Naive thymus-derived CD4-positive, alpha-beta T cell (primary cell): ENCODE measurements around the gene HHIPL1. TPM values are rescaled to one million over a fixed set of nuclear protein-coding genes. Genes with fewer than 3 reads are reported as not detected.

Experiments
- ATAC-seq: fragments of 150-1000 bp; cut with Tn5 transposase; 2 replicates; pipeline ENCODE4 v1.10.0; 2021; ENCODE audit warnings: mild to moderate bottlenecking, moderate library complexity
- CTCF ChIA-PET: fragments of 350-600 bp; sonication (Branson Sonifier 250); formaldehyde crosslinking; loops from one replicate; lab custom pipeline; 2021; ENCODE audit warnings: antibody characterized with exemption; lab: Charles Lee
- POLR2A ChIA-PET: fragments of 350-600 bp; sonication (Branson Sonifier 250); formaldehyde crosslinking; loops from one replicate; lab custom pipeline; 2021; ENCODE audit warnings: antibody characterized with exemption, inconsistent platforms; lab: Charles Lee
- DNase-seq, 9 donors: peaks; one replicate each; pipeline versions ENCODE4 v3.0.0 to v3.0.0-alpha.2; 2020 to 2022; ENCODE audit warnings: mixed read lengths in 1 of 9
- H3K27ac ChIP-seq: one replicate; pipeline ENCODE4 v1.7.0; 2013; ENCODE audit warnings: mild to moderate bottlenecking, low read depth, low read length, moderate library complexity
- H3K27me3 ChIP-seq, 2 donors: one replicate each; pipeline ENCODE4 v1.7.0; 2013; ENCODE audit warnings: low read length in 2 of 2, mild to moderate bottlenecking in 2 of 2, moderate library complexity in 2 of 2; ENCODE audit not compliant: control insufficient read depth in 2 of 2, insufficient read depth in 2 of 2
- H3K36me3 ChIP-seq, 3 experiments: 1 replicate in 2 of 3; 2 replicates in 1 of 3; pipeline ENCODE4 v1.7.0; 2013; ENCODE audit warnings: low read length in 3 of 3, mild to moderate bottlenecking in 3 of 3, moderate library complexity in 1 of 3; ENCODE audit not compliant: insufficient read depth in 3 of 3, control insufficient read depth in 2 of 3
- H3K4me1 ChIP-seq, 2 donors: one replicate each; pipeline ENCODE4 v1.7.0; 2013; ENCODE audit warnings: low read length in 2 of 2, mild to moderate bottlenecking in 2 of 2, moderate library complexity in 1 of 2; ENCODE audit not compliant: control insufficient read depth in 2 of 2, insufficient read depth in 2 of 2
- H3K4me3 ChIP-seq: 2 replicates; pipeline ENCODE4 v1.7.0; 2013; ENCODE audit warnings: mild to moderate bottlenecking, low read length
- H3K9me3 ChIP-seq, 3 experiments: 1 replicate in 2 of 3; 2 replicates in 1 of 3; pipeline ENCODE4 v1.7.0; 2013; ENCODE audit warnings: low read length in 3 of 3; ENCODE audit not compliant: control insufficient read depth in 2 of 3
- H3K27ac Mint-ChIP-seq, 9 donors: one replicate each; pipeline ENCODE4 v1.8.0; 2020 to 2022; ENCODE audit warnings: mixed read lengths in 9 of 9, mild to moderate bottlenecking in 8 of 9, moderate library complexity in 5 of 9, inconsistent platforms in 2 of 9
- H3K27me3 Mint-ChIP-seq, 5 donors: one replicate each; pipeline ENCODE4 v1.8.0; 2021 to 2022; ENCODE audit warnings: mixed read lengths in 5 of 5, mild to moderate bottlenecking in 1 of 5
- H3K36me3 Mint-ChIP-seq, 5 donors: one replicate each; pipeline ENCODE4 v1.8.0; 2020 to 2022; ENCODE audit warnings: mixed read lengths in 5 of 5, mild to moderate bottlenecking in 3 of 5, inconsistent platforms in 1 of 5
- H3K4me1 Mint-ChIP-seq, 7 donors: one replicate each; pipeline ENCODE4 v1.8.0; 2020 to 2022; ENCODE audit warnings: mixed read lengths in 7 of 7, mild to moderate bottlenecking in 3 of 7, inconsistent platforms in 1 of 7
- H3K4me3 Mint-ChIP-seq, 10 donors: one replicate each; pipeline ENCODE4 v1.8.0; 2020 to 2022; ENCODE audit warnings: mild to moderate bottlenecking in 10 of 10, mixed read lengths in 10 of 10, moderate library complexity in 6 of 10, inconsistent platforms in 2 of 10
- H3K9me3 Mint-ChIP-seq, 11 donors: one replicate each; pipeline ENCODE4 v1.8.0; 2020 to 2022; ENCODE audit warnings: mixed read lengths in 11 of 11, mild to moderate bottlenecking in 4 of 11, inconsistent platforms in 1 of 11, moderate library complexity in 1 of 11
- intact Hi-C, 2 donors: fragments of 100-400 bp; cut with micrococcal nuclease; formaldehyde crosslinking; loops; one replicate each; pipeline ENCODE4 v1.15.1; 2023
- polyA plus RNA-seq, 2 donors: library from polyadenylated mRNA; unstranded; fragments of 300-500 nt; fragmentation: Illumina TruSeq; gene quantifications; one replicate each; pipeline ENCODE4 v1.2.3, GENCODE V29; 2021
- total RNA-seq, 6 experiments: library from RNA in 5 of 6; stranded (reverse) in 5 of 6; gene quantifications; 1 replicate in 5 of 6; 2 replicates in 1 of 6; pipeline ENCODE4 v1.2.3 and lab custom pipeline; 2021 to 2026

Gene HHIPL1
- total and polyA plus RNA-seq, 7 experiments from 2014 or later = 0.40 to 0.41 TPM; not detected in 5

DNA sequence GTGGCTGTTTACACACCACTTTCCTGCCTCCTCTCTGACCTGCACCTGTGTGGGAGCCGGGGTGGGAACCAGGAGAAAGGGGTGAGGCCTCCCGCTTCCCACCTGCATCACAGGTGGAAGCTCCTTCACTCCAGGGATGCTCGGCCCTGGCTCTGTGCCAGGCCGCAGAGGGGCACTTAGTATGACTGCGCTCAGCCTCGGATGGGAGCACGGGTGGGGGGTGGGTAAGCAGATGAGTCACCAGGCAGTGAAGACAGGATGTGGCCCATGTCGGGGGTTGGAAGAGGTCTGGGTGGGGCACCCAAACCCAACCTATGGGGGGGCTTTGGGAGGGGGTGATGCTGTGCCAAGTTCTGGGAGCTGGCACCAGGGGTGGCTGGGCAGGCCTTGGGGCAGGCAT, 31.7 kb downstream of the HHIPL1 start:
- Histone ChIP-seq H3K27me3 (no peaks in the 10 kb centered on the region), H3K36me3 (no peaks in the 10 kb centered on the region), H3K9me3 (peaks cover 0 to 8% (median 0%) of the 10 kb centered on the region in 3 experiments), H3K4me3 (no peak overlapping the region), H3K27ac (no peak overlapping the region), H3K4me1 (peaks cover 0 to 10% of the 10 kb centered on the region in 2 donors)
- ATAC-seq (no peak), DNase-seq (no peak)
- POLR2A ChIA-PET = interaction anchor here (0.5 kb wide), 1 partner anchor 100 kb away, joined by 3 read pairs; no protein-coding TSS in a partner anchor
- CTCF ChIA-PET = interaction anchor here (0.9 kb wide), 1 partner anchor 12 kb away, joined by 3 read pairs; no protein-coding TSS in a partner anchor
- intact Hi-C loops = no loop called here
- Mint-ChIP-seq H3K36me3 (peaks cover 0 to 11% (median 0%) of the 10 kb centered on the region in 5 donors), H3K9me3 (peaks cover 0 to 16% (median 2%) of the 10 kb centered on the region in 11 donors), H3K27me3 (peaks cover 0 to 1% (median 0%) of the 10 kb centered on the region in 5 donors), H3K4me1 (peaks cover 0 to 8% (median 0%) of the 10 kb centered on the region in 7 donors), H3K27ac (no peak overlapping the region), H3K4me3 (no peak overlapping the region)

DNA sequence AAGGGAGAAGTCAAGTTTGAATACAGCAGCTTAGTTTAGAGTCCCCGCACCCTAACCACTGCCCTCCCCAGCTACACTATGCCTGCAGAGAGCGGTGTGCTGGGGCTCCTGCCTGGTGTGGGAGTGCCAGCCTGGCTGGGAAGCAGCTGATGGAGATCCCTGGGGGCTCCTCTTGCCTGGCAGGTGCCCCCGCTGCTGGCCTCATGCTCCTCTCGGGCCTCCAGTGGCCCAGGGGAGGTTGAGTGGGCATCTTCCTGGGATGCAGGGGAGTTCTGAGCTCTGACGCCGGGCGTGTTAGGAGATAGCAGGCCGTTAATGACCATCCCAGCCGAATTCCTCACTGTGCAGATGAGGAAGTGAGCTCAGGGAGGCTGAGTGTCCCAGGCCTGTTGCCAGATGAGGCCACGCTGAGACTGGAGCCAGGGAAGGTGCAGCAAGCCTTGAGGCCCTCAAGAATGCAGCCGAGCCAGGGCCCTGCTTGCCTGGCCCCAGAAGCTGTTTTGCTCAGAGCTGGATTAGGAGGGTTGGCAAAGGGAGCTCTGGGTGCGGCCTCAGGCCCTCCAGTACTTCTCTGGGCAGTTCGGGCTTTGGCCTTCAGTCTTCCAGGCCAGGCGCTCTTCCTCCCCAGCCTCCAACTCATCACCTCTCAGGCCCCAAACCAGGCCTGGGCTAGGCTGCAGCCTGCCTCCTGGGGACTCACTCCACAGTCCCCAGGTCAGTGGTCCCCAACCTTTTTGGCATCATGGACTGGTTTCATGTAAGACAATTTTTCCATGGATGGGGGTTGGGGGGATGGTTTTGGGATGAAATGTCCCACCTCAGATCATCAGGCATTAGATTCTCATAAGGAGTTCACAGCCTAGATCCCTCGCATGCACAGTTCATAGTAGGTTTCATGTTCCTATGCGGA, 32.6 kb downstream of the HHIPL1 start:
- Histone ChIP-seq H3K27ac (no peak overlapping the region), H3K4me3 (no peak overlapping the region), H3K9me3 (peaks cover 0 to 8% (median 0%) of the 10 kb centered on the region in 3 experiments), H3K4me1 (peaks cover 0 to 10% of the 10 kb centered on the region in 2 donors), H3K36me3 (no peaks in the 10 kb centered on the region), H3K27me3 (no peaks in the 10 kb centered on the region)
- Mint-ChIP-seq H3K27me3 (no peaks in the 10 kb centered on the region), H3K36me3 (peaks cover 0 to 11% (median 0%) of the 10 kb centered on the region in 5 donors), H3K4me1 (peaks cover 0 to 7% (median under 1%) of the 10 kb centered on the region in 7 donors), H3K9me3 (peaks cover 0 to 16% (median 2%) of the 10 kb centered on the region in 11 donors), H3K4me3 (no peak overlapping the region), H3K27ac (no peak overlapping the region)
- ChIA-PET POLR2A (no interaction called here), CTCF (interaction anchor here (0.9 kb wide), 1 partner anchor 11 kb away, joined by 3 read pairs; no protein-coding TSS in a partner anchor)
- no peak for DNase-seq
- intact Hi-C loops = no loop called here
- no peak for ATAC-seq

DNA sequence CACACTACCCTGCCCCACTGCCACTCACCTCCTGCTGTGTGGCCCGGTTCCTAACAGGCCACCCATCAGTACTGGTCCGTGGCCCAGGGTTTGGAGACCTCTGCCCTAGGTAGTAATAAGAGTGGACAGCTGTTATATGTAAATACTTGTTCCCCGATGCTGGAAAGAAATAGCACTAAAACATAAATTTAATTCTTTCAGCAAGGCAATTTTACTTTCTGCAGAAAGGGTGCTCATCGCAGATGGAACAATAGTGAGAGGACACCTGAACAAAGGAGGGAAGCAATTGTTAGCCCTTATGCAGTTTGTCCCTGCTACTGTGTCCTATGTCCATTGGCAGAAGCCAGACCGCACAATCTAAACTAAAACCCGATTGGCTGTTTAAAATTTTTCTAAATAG, 33.3 kb downstream of the HHIPL1 start:
- Histone ChIP-seq H3K27me3 (no peaks in the 10 kb centered on the region), H3K36me3 (no peaks in the 10 kb centered on the region), H3K9me3 (peaks cover 0 to 8% (median 0%) of the 10 kb centered on the region in 3 experiments), H3K4me1 (peaks cover 4 to 13% of the 10 kb centered on the region in 2 donors), H3K27ac (no peak overlapping the region), H3K4me3 (no peak overlapping the region)
- Mint-ChIP-seq H3K27ac (no peak overlapping the region), H3K36me3 (peaks cover 0 to 11% (median 0%) of the 10 kb centered on the region in 5 donors), H3K4me3 (no peak overlapping the region), H3K27me3 (no peaks in the 10 kb centered on the region), H3K9me3 (peaks cover 0 to 16% (median 2%) of the 10 kb centered on the region in 11 donors), H3K4me1 (peaks cover 0 to 10% (median 4%) of the 10 kb centered on the region in 7 donors)
- ChIA-PET POLR2A (no interaction called here), CTCF (no interaction called here)
- intact Hi-C loops = no loop called here
- DNase-seq = no peak
- no peak for ATAC-seq

DNA sequence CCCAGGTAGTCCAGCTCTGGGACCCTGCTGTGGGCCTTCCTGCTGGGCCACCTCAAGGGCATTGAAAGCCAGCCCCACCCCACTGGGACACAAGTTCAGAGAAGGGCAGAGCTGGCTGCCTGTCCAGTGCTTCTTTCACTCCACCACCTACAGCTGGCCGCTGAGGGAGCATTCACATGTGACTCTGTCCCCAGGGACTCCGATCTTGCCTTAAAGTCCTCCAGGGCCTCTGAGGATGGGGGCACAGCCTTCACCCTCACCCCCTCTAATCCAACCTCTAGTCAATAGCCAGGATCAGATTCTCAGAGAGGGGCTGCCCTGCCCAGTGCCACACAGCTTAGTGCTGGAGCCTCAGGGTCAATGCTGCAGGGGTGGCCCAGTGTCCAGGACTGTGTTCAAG, 34.2 kb downstream of the HHIPL1 start:
- Mint-ChIP-seq H3K27me3 (peaks cover 0 to 2% (median 0%) of the 10 kb centered on the region in 5 donors), H3K27ac (no peak overlapping the region), H3K4me1 (peaks cover 0 to 10% (median 5%) of the 10 kb centered on the region in 7 donors), H3K4me3 (no peak overlapping the region), H3K9me3 (peaks cover 0 to 16% (median 2%) of the 10 kb centered on the region in 11 donors), H3K36me3 (peaks cover 0 to 11% (median 0%) of the 10 kb centered on the region in 5 donors)
- DNase-seq (no peak), ATAC-seq (no peak)
- Histone ChIP-seq H3K27ac (no peak overlapping the region), H3K4me1 (peaks cover 5 to 15% of the 10 kb centered on the region in 2 donors), H3K36me3 (peaks cover 0 to 5% (median 0%) of the 10 kb centered on the region in 3 experiments), H3K9me3 (peaks cover 0 to 8% (median 0%) of the 10 kb centered on the region in 3 experiments), H3K27me3 (no peaks in the 10 kb centered on the region), H3K4me3 (no peak overlapping the region)
- ChIA-PET CTCF (interaction anchor here (0.8 kb wide), 1 partner anchor 197 kb away, joined by 3 read pairs; no protein-coding TSS in a partner anchor), POLR2A (no interaction called here)
- intact Hi-C loops = no loop called here

DNA sequence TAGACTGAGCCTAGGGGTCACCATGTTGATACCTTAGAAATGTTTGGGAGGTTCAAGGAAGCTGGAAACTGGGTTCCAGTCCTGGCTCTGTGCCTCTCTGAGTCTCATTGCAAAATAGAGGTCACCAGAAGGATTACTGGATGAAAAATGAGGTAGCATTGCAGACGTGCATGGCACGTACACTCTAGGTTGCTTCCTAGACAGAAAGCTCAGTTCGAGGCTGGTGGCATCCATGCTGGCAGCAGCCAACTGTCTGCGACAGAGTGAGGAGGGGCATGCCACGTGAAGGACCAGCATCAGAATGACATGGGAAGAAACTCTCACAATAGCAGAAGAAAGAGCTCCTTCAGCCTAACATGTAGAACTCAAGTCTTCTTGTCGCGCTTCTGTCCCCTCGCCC, 34.6 kb downstream of the HHIPL1 start:
- Histone ChIP-seq H3K36me3 (peaks cover 0 to 5% (median 0%) of the 10 kb centered on the region in 3 experiments), H3K4me3 (no peak overlapping the region), H3K27ac (no peak overlapping the region), H3K4me1 (peaks cover 5 to 16% of the 10 kb centered on the region in 2 donors), H3K9me3 (peaks cover 0 to 8% (median 0%) of the 10 kb centered on the region in 3 experiments), H3K27me3 (no peaks in the 10 kb centered on the region)
- CTCF ChIA-PET = interaction anchor here (0.8 to 1.5 kb wide), 3 partner anchors 113 to 208 kb away, joined by 3 read pairs; partner anchors contain the start of gene EML1
- Mint-ChIP-seq H3K4me3 (peak overlapping the region in 1 of 10 donors; percentile 20), H3K36me3 (peaks cover 0 to 11% (median 0%) of the 10 kb centered on the region in 5 donors), H3K27ac (no peak overlapping the region), H3K27me3 (peaks cover 0 to 2% (median 0%) of the 10 kb centered on the region in 5 donors), H3K9me3 (peaks cover 0 to 16% (median 2%) of the 10 kb centered on the region in 11 donors), H3K4me1 (peaks cover 0 to 10% (median 5%) of the 10 kb centered on the region in 7 donors)
- no peak for ATAC-seq
- no peak for DNase-seq
- POLR2A ChIA-PET = no interaction called here
- intact Hi-C loops = no loop called here

DNA sequence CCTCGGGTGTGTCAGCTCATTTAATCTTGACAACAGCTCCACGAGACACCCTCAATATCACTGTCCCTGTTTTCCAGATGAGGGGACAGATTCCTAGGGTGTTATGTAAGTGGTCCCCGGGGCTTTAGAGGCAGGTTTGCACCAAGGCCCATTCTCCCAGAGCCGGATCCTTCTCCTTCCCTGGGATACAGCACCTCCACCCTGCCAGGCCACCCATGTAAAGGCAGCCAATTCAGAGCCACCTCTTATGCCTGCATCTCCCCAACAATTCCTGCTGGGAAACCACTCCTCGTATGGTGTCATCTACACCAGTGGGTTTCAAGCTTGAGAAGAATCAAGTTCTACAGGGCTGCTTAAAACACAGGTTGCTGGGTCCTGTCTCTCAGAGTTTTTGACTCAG, 35.1 kb downstream of the HHIPL1 start:
- no peak overlapping the region for H3K27ac ChIP-seq
- ChIA-PET POLR2A (no interaction called here), CTCF (interaction anchor here (1.1 to 1.5 kb wide), 2 partner anchors 112 to 208 kb away, joined by 3 read pairs; partner anchors contain the start of gene EML1)
- intact Hi-C loops = loop anchor here (5.0 to 10.0 kb wide), 5 partner anchors 112 to 697 kb away; partner anchors contain the start of genes EML1 (in 1 of the 2) and WDR25 (in 1 of the 2)
- Mint-ChIP-seq H3K4me1 (peaks cover 0 to 13% (median 5%) of the 10 kb centered on the region in 7 donors), H3K4me3 (peak overlapping the region in 1 of 10 donors; percentile 20), H3K27me3 (peaks cover 0 to 5% (median 0%) of the 10 kb centered on the region in 5 donors), H3K27ac (no peak overlapping the region), H3K36me3 (peaks cover 0 to 11% (median 0%) of the 10 kb centered on the region in 5 donors), H3K9me3 (peaks cover 0 to 16% (median 2%) of the 10 kb centered on the region in 11 donors)
- H3K36me3 ChIP-seq = peaks cover 0 to 5% (median 0%) of the 10 kb centered on the region in 3 experiments
- no peak overlapping the region for H3K4me3 ChIP-seq
- H3K4me1 ChIP-seq = peaks cover 5 to 18% of the 10 kb centered on the region in 2 donors
- DNase-seq (no peak), ATAC-seq (no peak)
- no peaks in the 10 kb centered on the region for H3K27me3 ChIP-seq
- H3K9me3 ChIP-seq = peaks cover 0 to 8% (median 0%) of the 10 kb centered on the region in 3 experiments
